Measurements from ENCODE around the gene WSB1. TPM values are rescaled to one million over a fixed set of nuclear protein-coding genes. Genes with fewer than 3 reads are reported as not detected.

Gene WSB1, protein sequence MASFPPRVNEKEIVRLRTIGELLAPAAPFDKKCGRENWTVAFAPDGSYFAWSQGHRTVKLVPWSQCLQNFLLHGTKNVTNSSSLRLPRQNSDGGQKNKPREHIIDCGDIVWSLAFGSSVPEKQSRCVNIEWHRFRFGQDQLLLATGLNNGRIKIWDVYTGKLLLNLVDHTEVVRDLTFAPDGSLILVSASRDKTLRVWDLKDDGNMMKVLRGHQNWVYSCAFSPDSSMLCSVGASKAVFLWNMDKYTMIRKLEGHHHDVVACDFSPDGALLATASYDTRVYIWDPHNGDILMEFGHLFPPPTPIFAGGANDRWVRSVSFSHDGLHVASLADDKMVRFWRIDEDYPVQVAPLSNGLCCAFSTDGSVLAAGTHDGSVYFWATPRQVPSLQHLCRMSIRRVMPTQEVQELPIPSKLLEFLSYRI
- 100 to 1,000 TPM in 2 of 4 donors, 10 to 100 TPM in 2; 74.2 to 200 (median 133) TPM for total RNA-seq

DNA sequence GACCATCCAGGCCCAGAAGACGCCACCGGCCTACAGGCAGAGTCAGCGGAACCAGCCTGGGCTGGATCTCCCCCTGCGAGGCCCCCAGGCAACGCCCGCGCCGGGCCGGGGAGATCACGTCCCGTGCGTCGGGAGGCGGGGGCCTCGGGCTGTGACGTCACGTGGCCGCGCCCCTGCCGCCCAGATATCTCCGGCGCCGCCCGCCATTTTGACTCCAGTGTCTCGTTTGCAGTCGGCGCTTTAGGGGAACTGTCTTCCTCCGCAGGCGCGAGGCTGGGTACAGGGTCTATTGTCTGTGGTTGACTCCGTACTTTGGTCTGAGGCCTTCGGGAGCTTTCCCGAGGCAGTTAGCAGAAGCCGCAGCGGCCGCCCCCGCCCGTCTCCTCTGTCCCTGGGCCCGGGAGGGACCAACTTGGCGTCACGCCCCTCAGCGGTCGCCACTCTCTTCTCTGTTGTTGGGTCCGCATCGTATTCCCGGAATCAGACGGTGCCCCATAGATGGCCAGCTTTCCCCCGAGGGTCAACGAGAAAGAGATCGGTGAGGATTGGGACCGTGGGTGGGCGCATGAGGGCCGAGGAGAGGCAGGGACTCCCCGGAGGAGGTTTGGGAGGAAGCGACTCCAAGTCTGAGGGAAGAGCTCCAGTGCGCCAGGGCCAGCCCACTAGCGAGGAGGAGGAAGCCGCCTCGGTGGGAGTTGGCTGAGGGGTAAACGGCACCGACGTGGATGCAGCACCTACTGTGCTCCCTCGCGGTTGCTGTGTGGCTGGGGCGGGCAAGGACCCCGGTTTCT, at the start of gene WSB1:
WSB1 (plus strand) TSS at position 217 of the 791 bp plus-strand sequence; CDS start at position 499, 282 bp downstream.
- Histone ChIP-seq H3K36me3 (no peaks in the 10 kb centered on the region), H3K4me1 (peaks cover 4 to 43% (median 17%) of the 10 kb centered on the region in 3 donors), H3K9me3 (no peaks in the 10 kb centered on the region), H3K27me3 (no peaks in the 10 kb centered on the region), H3K27ac (peak within 1 kb of the TSS; percentile 98 to 100 (median 99)), H3K4me3 (peak within 1 kb of the TSS; percentile 77 to 95)
- peak; percentile 71 for TF ChIP-seq EP300 (IDR thresholded peaks at IDR 0.05)
- TF ChIP-seq, protein P1, sequence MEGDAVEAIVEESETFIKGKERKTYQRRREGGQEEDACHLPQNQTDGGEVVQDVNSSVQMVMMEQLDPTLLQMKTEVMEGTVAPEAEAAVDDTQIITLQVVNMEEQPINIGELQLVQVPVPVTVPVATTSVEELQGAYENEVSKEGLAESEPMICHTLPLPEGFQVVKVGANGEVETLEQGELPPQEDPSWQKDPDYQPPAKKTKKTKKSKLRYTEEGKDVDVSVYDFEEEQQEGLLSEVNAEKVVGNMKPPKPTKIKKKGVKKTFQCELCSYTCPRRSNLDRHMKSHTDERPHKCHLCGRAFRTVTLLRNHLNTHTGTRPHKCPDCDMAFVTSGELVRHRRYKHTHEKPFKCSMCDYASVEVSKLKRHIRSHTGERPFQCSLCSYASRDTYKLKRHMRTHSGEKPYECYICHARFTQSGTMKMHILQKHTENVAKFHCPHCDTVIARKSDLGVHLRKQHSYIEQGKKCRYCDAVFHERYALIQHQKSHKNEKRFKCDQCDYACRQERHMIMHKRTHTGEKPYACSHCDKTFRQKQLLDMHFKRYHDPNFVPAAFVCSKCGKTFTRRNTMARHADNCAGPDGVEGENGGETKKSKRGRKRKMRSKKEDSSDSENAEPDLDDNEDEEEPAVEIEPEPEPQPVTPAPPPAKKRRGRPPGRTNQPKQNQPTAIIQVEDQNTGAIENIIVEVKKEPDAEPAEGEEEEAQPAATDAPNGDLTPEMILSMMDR (IDR thresholded peaks at IDR 0.05) = peak in 2 of 4 experiments; percentile 6 to 19
- peak; percentile 98 to 99 for TF ChIP-seq POLR2A (IDR thresholded peaks at IDR 0.05)
- TF ChIP-seq POLR2AphosphoS5 (IDR thresholded peaks at IDR 0.05) = peak; percentile 100
- peak; percentile 95 for ATAC-seq
- 0% methylated on average over 1 of the region's 66 CpGs for WGBS, 2 donors (ENCODE audit: low coverage in 1 of 2)

DNA sequence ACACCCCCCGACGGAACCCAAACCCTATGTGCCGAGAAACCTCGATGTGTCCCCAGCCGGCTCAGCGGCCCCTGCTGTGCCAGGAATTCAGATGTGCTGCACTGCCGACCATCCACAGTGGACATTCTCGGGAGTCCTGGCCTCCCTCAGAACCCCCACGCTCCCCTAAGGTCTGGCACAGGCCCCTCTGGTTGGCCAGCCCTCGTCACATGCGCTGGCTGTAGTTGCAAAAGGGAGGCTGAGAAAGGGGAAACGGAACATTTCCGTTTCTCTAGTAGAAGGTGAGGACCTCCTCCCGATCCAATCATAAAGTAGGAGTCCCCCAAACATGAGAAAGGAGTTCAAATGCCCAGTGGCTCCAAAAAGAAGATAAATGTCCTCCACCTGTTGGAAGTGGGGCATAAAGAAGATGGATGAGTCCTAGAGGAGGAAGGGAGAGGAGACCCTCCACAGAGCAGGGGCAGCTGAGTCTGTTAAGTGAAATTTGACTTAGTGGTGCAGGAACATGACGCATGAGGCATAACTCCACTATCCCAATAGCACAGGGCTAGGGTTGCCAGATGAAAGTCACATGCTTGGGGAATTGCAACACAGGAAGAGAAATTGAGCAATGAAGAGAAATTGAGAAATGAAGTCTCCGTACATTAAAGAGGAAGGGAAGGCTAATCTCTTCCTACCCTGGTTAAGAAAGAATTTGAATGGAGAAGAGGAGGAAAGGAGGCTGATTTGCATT, 49.3 kb upstream of the WSB1 start:
- Histone ChIP-seq H3K36me3 (no peaks in the 10 kb centered on the region), H3K4me1 (peaks cover 30 to 64% (median 38%) of the 10 kb centered on the region in 3 donors), H3K27me3 (no peaks in the 10 kb centered on the region), H3K4me3 (peak overlapping the region in 1 of 2 donors; percentile 16), H3K9me3 (no peaks in the 10 kb centered on the region), H3K27ac (peak overlapping the region; percentile 86 to 97 (median 88))
- TF ChIP-seq EP300 (IDR thresholded peaks at IDR 0.05) (peak; percentile 70), POLR2AphosphoS5 (IDR thresholded peaks at IDR 0.05) (peak; percentile 97), POLR2A (IDR thresholded peaks at IDR 0.05) (peak in 1 of 2 donors; percentile 14)
- TF ChIP-seq, protein P1 (IDR thresholded peaks at IDR 0.05) = no peak
- ATAC-seq = peak; percentile 90
- WGBS, 2 donors (ENCODE audit: low coverage in 1 of 2) = 49 to 55% methylated on average over 5 to 12 of the region's 16 CpGs

DNA sequence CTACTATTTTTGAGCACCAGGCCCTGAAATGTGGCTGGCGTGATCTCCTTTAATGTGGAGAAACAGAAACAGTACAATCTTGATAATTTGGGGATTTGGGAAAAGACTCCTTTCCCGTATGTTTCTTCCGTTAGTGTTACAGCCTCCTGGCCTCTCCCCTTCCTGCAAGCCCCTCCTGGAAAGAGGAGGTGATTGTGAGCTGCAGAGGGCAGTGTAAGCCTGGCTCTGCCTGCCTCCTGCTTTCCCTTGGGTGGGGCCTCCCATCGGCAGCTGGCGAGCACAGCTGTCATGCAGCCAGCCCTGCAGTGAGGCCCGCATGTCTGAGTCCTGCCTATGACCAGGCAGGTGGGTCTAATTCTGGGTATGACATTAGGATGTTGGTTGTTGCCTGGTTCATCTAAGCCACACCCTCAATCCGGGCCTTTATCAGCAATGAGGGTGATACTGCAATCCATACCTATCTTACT, 48.7 kb upstream of the WSB1 start:
- peak overlapping the region in 1 of 2 donors; percentile 16 for H3K4me3 ChIP-seq

DNA sequence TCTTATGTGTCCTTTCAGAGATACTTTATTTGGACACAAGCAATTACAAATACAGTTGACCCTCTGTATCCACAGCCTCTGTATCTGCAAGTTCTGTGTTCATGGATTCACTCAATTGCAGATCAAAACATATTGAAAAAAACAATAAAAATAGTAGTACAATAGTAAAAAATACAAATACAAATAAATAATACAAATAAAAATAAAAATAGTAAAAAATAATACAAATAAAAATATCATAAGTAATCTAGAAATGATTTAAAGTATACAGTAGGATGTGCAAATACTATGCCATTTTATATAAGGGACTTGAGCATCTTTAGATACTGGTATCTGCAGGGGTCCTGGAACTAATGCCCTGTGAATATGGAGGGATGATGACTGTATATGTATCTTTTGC, 47.4 kb upstream of the WSB1 start:
- peak overlapping the region; percentile 69 to 97 (median 88) for H3K27ac ChIP-seq
- TF ChIP-seq EP300 (IDR thresholded peaks at IDR 0.05) = no peak
- no peak for TF ChIP-seq POLR2AphosphoS5 (IDR thresholded peaks at IDR 0.05)
- TF ChIP-seq, protein P1 (IDR thresholded peaks at IDR 0.05) = no peak
- no peak for TF ChIP-seq POLR2A (IDR thresholded peaks at IDR 0.05)
- no peak for ATAC-seq
- H3K36me3 ChIP-seq = no peaks in the 10 kb centered on the region
- H3K4me3 ChIP-seq = no peak overlapping the region
- no peaks in the 10 kb centered on the region for H3K27me3 ChIP-seq
- no peaks in the 10 kb centered on the region for H3K9me3 ChIP-seq
- peaks cover 30 to 60% (median 36%) of the 10 kb centered on the region in 3 donors for H3K4me1 ChIP-seq

More for the DNA sequence above, 48.7 kb upstream of the WSB1 start:
- peaks cover 30 to 66% (median 38%) of the 10 kb centered on the region in 3 donors for H3K4me1 ChIP-seq
- H3K36me3 ChIP-seq = no peaks in the 10 kb centered on the region
- WGBS, 2 donors (ENCODE audit: low coverage in 1 of 2) = 4 to 13% methylated on average over 4 of the region's 7 CpGs
- H3K9me3 ChIP-seq = no peaks in the 10 kb centered on the region
- TF ChIP-seq POLR2A (IDR thresholded peaks at IDR 0.05) (no peak), EP300 (IDR thresholded peaks at IDR 0.05) (no peak), POLR2AphosphoS5 (IDR thresholded peaks at IDR 0.05) (peak; percentile 19)
- TF ChIP-seq, protein P1 (IDR thresholded peaks at IDR 0.05) = peak; percentile 35 to 85 (median 60)
- H3K27ac ChIP-seq = peak overlapping the region; percentile 86 to 97 (median 88)
- no peaks in the 10 kb centered on the region for H3K27me3 ChIP-seq
- peak; percentile 87 for ATAC-seq

All from gastroesophageal sphincter (tissue), 4 donors.